A549 (cell line): ENCODE data around the gene POP4. TPM values are rescaled to one million over a fixed set of nuclear protein-coding genes. Genes with fewer than 3 reads are reported as not detected.
A peak's percentile ranks its signal among the peaks of the same experiment; 100 is the strongest.

Experiments
- ATAC-seq, 2 experiments: fragments of 200-7000 bp in 1 of 2; fragments of >200 bp in 1 of 2; cut with Nextera tagmentation in 1 of 2; cut with Tn5 transposase in 1 of 2; 3 replicates each; pipeline versions ENCODE4 v1.8.0 to v1.9.1; 2018 to 2020; ENCODE audit warnings: mild to moderate bottlenecking in 1 of 2, moderate library complexity in 1 of 2
- CTCF ChIA-PET: fragments of 300-600 bp; sonication (Branson Sonifier 250); formaldehyde crosslinking; extraction: SDS; loops from one replicate; lab custom pipeline; 2021; ENCODE audit warnings: antibody characterized with exemption, inconsistent platforms; lab: Yijun Ruan, JAX
- POLR2A ChIA-PET: fragments of 350-600 bp; formaldehyde crosslinking; extraction: SDS; loops from one replicate; lab custom pipeline; 2021; ENCODE audit warnings: antibody characterized with exemption, inconsistent platforms; lab: Yijun Ruan, JAX
- DNase-seq, 2 experiments: peaks; one replicate each; pipeline versions ENCODE4 v3.0.0 to v3.0.0-alpha.2; 2011 to 2016; ENCODE audit warnings: low read depth in 1 of 2, low spot score in 1 of 2
- FAIRE-seq: peaks from 2 replicates; lab custom pipeline; 2011; peaks lifted over from hg19 to GRCh38; lab: Jason Lieb, UNC
- H3K27ac ChIP-seq, 2 experiments: fragments of >200 bp; sonication (Bioruptor Twin); formaldehyde crosslinking; 3 replicates each; pipeline ENCODE4 v1.5.1; 2016 to 2017
- H3K4me1 ChIP-seq: fragments of >200 bp; sonication (Bioruptor Twin); formaldehyde crosslinking; 3 replicates; pipeline ENCODE4 v1.6.1; 2016
- H3K4me2 ChIP-seq: fragments of >200 bp; sonication (Bioruptor Twin); formaldehyde crosslinking; 3 replicates; pipeline ENCODE4 v1.6.1; 2016
- H3K4me3 ChIP-seq: fragments of >200 bp; sonication (Bioruptor Twin); formaldehyde crosslinking; 3 replicates; pipeline ENCODE4 v1.5.1; 2016
- H3K9me3 ChIP-seq: fragments of >200 bp; sonication (Bioruptor Twin); formaldehyde crosslinking; 3 replicates; pipeline ENCODE4 v1.6.1; 2016
- CBX2 ChIP-seq: fragments of 200-600 bp; sonication (generic); IDR thresholded peaks from 2 replicates; pipeline ENCODE4 v1.6.1; 2016; ENCODE audit warnings: low read depth, mild to moderate bottlenecking, borderline replicate concordance
- CBX8 ChIP-seq: fragments of 200-600 bp; sonication (generic); IDR thresholded peaks from 2 replicates; pipeline ENCODE4 v1.6.1; 2016
- CHD4 ChIP-seq: fragments of 200-600 bp; sonication (generic); IDR thresholded peaks from 2 replicates; pipeline ENCODE4 v1.6.1; 2016; ENCODE audit warnings: antibody characterized with exemption, mild to moderate bottlenecking, borderline replicate concordance
- CTCF ChIP-seq: fragments of >200 bp; sonication (Bioruptor Twin); formaldehyde crosslinking; IDR thresholded peaks from 3 replicates; pipeline ENCODE4 v1.5.1; 2016
- EHF ChIP-seq: fragments of 250-450 bp; sonication (Bioruptor Pico); IDR thresholded peaks from 2 replicates; pipeline ENCODE4 v1.5.0; 2020; ENCODE audit warnings: mild to moderate bottlenecking
- EHMT2 ChIP-seq: fragments of 200-600 bp; sonication (generic); IDR thresholded peaks from 2 replicates; pipeline ENCODE4 v1.6.1; 2016; ENCODE audit warnings: antibody characterized with exemption, low read depth, mild to moderate bottlenecking, moderate library complexity
- FOSB ChIP-seq: fragments of 250-450 bp; sonication (Bioruptor Pico); IDR thresholded peaks from 2 replicates; pipeline ENCODE4 v1.5.0; 2020; ENCODE audit warnings: mild to moderate bottlenecking, moderate library complexity
- FOSL2 ChIP-seq, 2 experiments: fragments of 450-650 bp in 1 of 2; fragments of >200 bp in 1 of 2; sonication (Bioruptor Twin) in 1 of 2; formaldehyde crosslinking; IDR thresholded peaks; 2 replicates each; pipeline versions ENCODE4 v1.5.0 to v1.6.1; 2016 to 2020; ENCODE audit warnings: mild to moderate bottlenecking in 1 of 2, moderate library complexity in 1 of 2
- GATA3 ChIP-seq: IDR thresholded peaks from 2 replicates; pipeline ENCODE4 v1.6.1; 2012; ENCODE audit warnings: borderline replicate concordance
- HOXA7 ChIP-seq: fragments of 250-450 bp; sonication (Bioruptor Pico); IDR thresholded peaks from 2 replicates; pipeline ENCODE4 v1.5.0; 2020; ENCODE audit warnings: mild to moderate bottlenecking, moderate library complexity
- HOXB5 ChIP-seq: fragments of 250-450 bp; sonication (Bioruptor Pico); IDR thresholded peaks from 2 replicates; pipeline ENCODE4 v1.5.0; 2020; ENCODE audit warnings: mild to moderate bottlenecking, moderate library complexity
- KDM5A ChIP-seq: fragments of 200-600 bp; sonication (generic); IDR thresholded peaks from 2 replicates; pipeline ENCODE4 v1.6.1; 2016; ENCODE audit warnings: antibody characterized with exemption, mild to moderate bottlenecking
- MAFK ChIP-seq: fragments of 450-650 bp; IDR thresholded peaks from 2 replicates; pipeline ENCODE4 v1.6.1; 2014; ENCODE audit not compliant: partially characterized antibody
- NFE2L2 ChIP-seq: fragments of 150-350 bp; conservative IDR thresholded peaks from 2 replicates; pipeline ENCODE4 v1.6.1; 2014; ENCODE audit warnings: low read length
- NR3C1 ChIP-seq: fragments of >200 bp; sonication (Bioruptor Twin); formaldehyde crosslinking; IDR thresholded peaks from 3 replicates; pipeline ENCODE4 v1.6.1; 2017
- PBX3 ChIP-seq: IDR thresholded peaks from 2 replicates; pipeline ENCODE4 v1.6.1; 2012
- PHF8 ChIP-seq: fragments of 200-600 bp; sonication (generic); IDR thresholded peaks from 2 replicates; pipeline ENCODE4 v1.6.1; 2016; ENCODE audit warnings: low read depth, mild to moderate bottlenecking, antibody characterized with exemption, moderate library complexity, borderline replicate concordance
- POLR2A ChIP-seq: IDR thresholded peaks from 2 replicates; pipeline ENCODE4 v1.6.1; 2012; ENCODE audit warnings: mild to moderate bottlenecking, low read length
- RAD21 ChIP-seq, 2 experiments: fragments of >200 bp in 1 of 2; sonication (Bioruptor Twin) in 1 of 2; formaldehyde crosslinking in 1 of 2; IDR thresholded peaks in 1 of 2; conservative IDR thresholded peaks in 1 of 2; 2 replicates in 1 of 2; 3 replicates in 1 of 2; pipeline ENCODE4 v1.6.1; 2012 to 2018; ENCODE audit warnings: inconsistent platforms in 1 of 2
- RFX5 ChIP-seq: fragments of 450-650 bp; IDR thresholded peaks from 2 replicates; pipeline ENCODE4 v1.7.1; 2014; ENCODE audit warnings: antibody characterized with exemption, mild to moderate bottlenecking, moderate library complexity
- SREBF2 ChIP-seq: fragments of 450-650 bp; IDR thresholded peaks from 2 replicates; pipeline ENCODE4 v1.6.1; 2014; ENCODE audit warnings: mild to moderate bottlenecking, moderate library complexity
- ZC3H11A ChIP-seq: fragments of 450-650 bp; IDR thresholded peaks from 2 replicates; pipeline ENCODE4 v1.6.1; 2014; ENCODE audit warnings: antibody characterized with exemption, mild to moderate bottlenecking
- ZNF302 ChIP-seq: fragments of 250-450 bp; sonication (Bioruptor Pico); IDR thresholded peaks from 2 replicates; pipeline ENCODE4 v1.9.0; 2021; ENCODE audit warnings: inconsistent platforms, mild to moderate bottlenecking, moderate library complexity
- WGBS: methylation state at CpG from one replicate; pipeline ENCODE4 v1.1.6; 2017; ENCODE audit errors: missing lambda C conversion rate; 5-methylcytosine and 5-hydroxymethylcytosine counted together
- polyA plus RNA-seq, 4 experiments: library from polyadenylated mRNA; depleted of rRNA in 3 of 4; stranded (reverse); fragments of >200 nt; fragmentation: RNase III in 1 of 4; extraction: RNeasy Plus Mini Kit Qiagen cat#74134 plus additional on column Dnase treatment in 1 of 4; gene quantifications; 2 replicates in 3 of 4; 3 replicates in 1 of 4; pipeline ENCODE4 v1.2.3, GENCODE V29; 2011 to 2017
- TF ChIP-seq, protein P1 (sequence below): fragments of >200 bp; sonication (Bioruptor Twin); formaldehyde crosslinking; IDR thresholded peaks from 2 replicates; pipeline ENCODE4 v1.6.1; 2016
- TF ChIP-seq, protein P2 (sequence below): fragments of 150-350 bp; IDR thresholded peaks from 2 replicates; pipeline ENCODE4 v1.6.1; 2014; ENCODE audit warnings: low read depth, mild to moderate bottlenecking, low read length
- TF ChIP-seq, protein P3 (sequence below): IDR thresholded peaks from 2 replicates; pipeline ENCODE4 v1.6.1; 2012; ENCODE audit warnings: low read depth, borderline replicate concordance

The POP4 gene
- polyA plus RNA-seq, 2 of the 4 experiments (the other 2 are of a cell fraction): 202 to 208 TPM

DNA sequence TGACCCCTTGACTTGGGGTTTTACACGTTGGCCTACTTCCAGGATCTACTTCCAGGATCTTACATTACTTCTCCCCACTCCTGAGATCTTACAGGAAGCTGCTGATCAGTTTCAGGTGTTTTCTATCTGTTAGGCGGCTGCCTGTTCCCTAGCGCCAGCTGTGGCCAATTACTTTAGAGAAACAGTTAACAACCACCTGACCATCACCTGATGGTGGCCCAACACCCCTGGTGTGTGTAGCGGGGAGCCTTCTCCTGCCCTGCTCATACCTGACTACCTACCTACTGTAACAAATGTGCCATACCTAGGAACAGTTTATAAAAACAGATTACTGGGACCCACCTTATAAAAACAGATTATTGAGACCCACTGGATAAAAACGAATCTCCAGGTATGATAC is 2.8 kb upstream of the POP4 start:
- H3K4me3 ChIP-seq: no peak overlapping the region
- TF ChIP-seq GATA3 (no peak), KDM5A (no peak), SREBF2 (no peak), CBX2 (no peak), EHMT2 (no peak), PBX3 (no peak)
- TF ChIP-seq, protein P1, sequence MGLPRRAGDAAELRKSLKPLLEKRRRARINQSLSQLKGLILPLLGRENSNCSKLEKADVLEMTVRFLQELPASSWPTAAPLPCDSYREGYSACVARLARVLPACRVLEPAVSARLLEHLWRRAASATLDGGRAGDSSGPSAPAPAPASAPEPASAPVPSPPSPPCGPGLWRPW: no peak
- TF ChIP-seq, protein P2, sequence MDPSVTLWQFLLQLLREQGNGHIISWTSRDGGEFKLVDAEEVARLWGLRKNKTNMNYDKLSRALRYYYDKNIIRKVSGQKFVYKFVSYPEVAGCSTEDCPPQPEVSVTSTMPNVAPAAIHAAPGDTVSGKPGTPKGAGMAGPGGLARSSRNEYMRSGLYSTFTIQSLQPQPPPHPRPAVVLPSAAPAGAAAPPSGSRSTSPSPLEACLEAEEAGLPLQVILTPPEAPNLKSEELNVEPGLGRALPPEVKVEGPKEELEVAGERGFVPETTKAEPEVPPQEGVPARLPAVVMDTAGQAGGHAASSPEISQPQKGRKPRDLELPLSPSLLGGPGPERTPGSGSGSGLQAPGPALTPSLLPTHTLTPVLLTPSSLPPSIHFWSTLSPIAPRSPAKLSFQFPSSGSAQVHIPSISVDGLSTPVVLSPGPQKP: no peak
- TF ChIP-seq, all 56 proteins: peak for 0
- ATAC-seq: no peak
- ChIA-PET POLR2A (no interaction called here), CTCF (interaction anchor here (0.9 to 2.5 kb wide), 5 partner anchors 9 to 271 kb away, joined by 3 to 12 read pairs (median 3); no protein-coding TSS in a partner anchor)
- peaks cover 12% of the 10 kb centered on the region; the same call in 2 of the 3 replicates for H3K4me1 ChIP-seq
- no peak overlapping the region for H3K27ac ChIP-seq
- whole genome bisulfite sequencing: 71% methylated on average over 5 of the region's 5 CpGs
- H3K9me3 ChIP-seq: no peaks in the 10 kb centered on the region
- H3K4me2 ChIP-seq: no peak overlapping the region
- no peak for DNase-seq
- no peak for FAIRE-seq

DNA sequence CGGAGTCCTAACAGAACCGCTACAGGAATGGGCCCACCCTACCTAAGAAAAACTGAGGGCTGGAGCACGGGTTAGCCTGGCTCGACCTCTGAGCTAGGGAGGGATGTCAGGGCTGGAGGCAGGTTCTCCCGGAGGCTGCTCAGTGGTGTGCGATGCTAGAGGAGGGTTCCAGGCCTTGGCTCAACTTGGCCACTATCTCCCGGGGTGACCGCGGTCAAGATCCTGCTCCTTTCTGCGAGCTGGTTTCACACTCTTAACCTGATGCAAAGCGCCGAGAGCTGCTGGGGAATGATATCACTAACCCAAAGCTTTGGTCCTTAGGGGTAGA is 301 bp downstream of the POP4 start:
- peaks cover 12% of the 10 kb centered on the region; the same call in 2 of the 3 replicates for H3K4me1 ChIP-seq
- DNase-seq: peak in 1 of 2 experiments; percentile 66
- POLR2A ChIA-PET: interaction anchor here (0.6 to 3.2 kb wide), 46 partner anchors 8 to 1814 kb away, joined by 3 to 110 read pairs (median 4); partner anchors contain the start of genes C19orf12 and PLEKHF1
- FAIRE-seq: no peak
- peak; percentile 55 to 74 for ATAC-seq
- TF ChIP-seq FOSB (peak; percentile 73; the same call in 1 of the 2 replicates), HOXB5 (CRISPR knock-in tag) (peak; percentile 72; the same call in 1 of the 2 replicates), NR3C1 (no peak), POLR2A (no peak), HOXA7 (CRISPR knock-in tag) (0 out of 2 replicates have a peak, but pooled peaks have one; percentile 58), FOSL2 (IDR thresholded peaks at IDR 0.05) (no peak), FOSL2 (CRISPR knock-in tag; IDR thresholded peaks at IDR 0.05) (no peak), MAFK (no peak), ZC3H11A (0 out of 2 replicates have a peak, but pooled peaks have one; percentile 6), PHF8 (peak; percentile 93), RFX5 (no peak; the same call in 1 of the 2 replicates)
- H3K4me3 ChIP-seq: peak overlapping the region; percentile 67
- CTCF ChIA-PET: interaction anchor here (0.7 to 10.4 kb wide), 16 partner anchors 8 to 623 kb away, joined by 3 to 490 read pairs (median 5); partner anchors contain the start of genes C19orf12 and PLEKHF1
- H3K9me3 ChIP-seq: no peaks in the 10 kb centered on the region
- peak overlapping the region; percentile 91 to 94 for H3K27ac ChIP-seq
- WGBS: 3% methylated on average over 12 of the region's 12 CpGs
- H3K4me2 ChIP-seq: peak overlapping the region; percentile 92

DNA sequence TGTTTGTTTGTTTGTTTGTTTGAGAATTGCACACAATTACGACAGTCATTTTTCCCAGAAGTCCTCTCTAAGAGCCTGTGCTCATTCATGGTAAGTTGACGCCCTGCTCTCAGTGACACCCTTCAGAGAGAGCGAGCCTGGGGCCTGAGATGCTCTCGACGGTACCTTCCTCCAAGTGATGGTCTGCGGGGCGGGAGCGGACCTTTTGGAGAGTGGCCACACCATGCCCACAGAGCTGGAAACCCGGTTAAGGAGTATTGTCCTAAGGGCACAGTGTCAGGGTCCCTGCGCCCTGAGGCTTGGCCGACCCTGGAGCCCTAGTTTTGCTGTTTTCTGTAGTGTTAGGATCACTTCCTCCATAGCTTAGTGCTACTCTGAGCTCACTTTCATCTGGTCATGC is 3.6 kb downstream of the POP4 start:
- POLR2A ChIA-PET: interaction anchor here (0.9 to 3.9 kb wide), 2 partner anchors 11 to 106 kb away, joined by 3 to 60 read pairs; partner anchors contain the start of gene C19orf12
- no peak overlapping the region for H3K4me3 ChIP-seq
- no peak overlapping the region for H3K27ac ChIP-seq
- DNase-seq: no peak
- H3K4me2 ChIP-seq: no peak overlapping the region
- WGBS: 84% methylated on average over 11 of the region's 11 CpGs
- CTCF ChIA-PET: interaction anchor here (0.7 to 10.4 kb wide), 38 partner anchors 13 to 1060 kb away, joined by 3 to 490 read pairs (median 8); partner anchors contain the start of genes C19orf12 and PLEKHF1
- H3K9me3 ChIP-seq: no peaks in the 10 kb centered on the region
- peaks cover 12% of the 10 kb centered on the region; the same call in 2 of the 3 replicates for H3K4me1 ChIP-seq
- no peak for TF ChIP-seq CTCF
- no peak for TF ChIP-seq PBX3
- no peak for TF ChIP-seq EHMT2
- TF ChIP-seq CHD4: no peak
- no peak for TF ChIP-seq RAD21 (conservative IDR thresholded peaks at IDR 0.05 in 1 of 2, IDR thresholded peaks at IDR 0.05 in 1 of 2)
- TF ChIP-seq EHF (CRISPR knock-in tag): no peak
- no peak for TF ChIP-seq PHF8
- TF ChIP-seq, protein P3, sequence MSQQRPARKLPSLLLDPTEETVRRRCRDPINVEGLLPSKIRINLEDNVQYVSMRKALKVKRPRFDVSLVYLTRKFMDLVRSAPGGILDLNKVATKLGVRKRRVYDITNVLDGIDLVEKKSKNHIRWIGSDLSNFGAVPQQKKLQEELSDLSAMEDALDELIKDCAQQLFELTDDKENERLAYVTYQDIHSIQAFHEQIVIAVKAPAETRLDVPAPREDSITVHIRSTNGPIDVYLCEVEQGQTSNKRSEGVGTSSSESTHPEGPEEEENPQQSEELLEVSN: no peak
- TF ChIP-seq ZNF302 (CRISPR knock-in tag): no peak
- no peak for TF ChIP-seq CBX8
- TF ChIP-seq NFE2L2: no peak
- TF ChIP-seq FOSB: no peak
- TF ChIP-seq HOXA7 (CRISPR knock-in tag): no peak
- TF ChIP-seq, protein P2: no peak
- no peak for FAIRE-seq
- ATAC-seq: no peak
